GM19035 (cell line): ENCODE measurements around the gene TMED10.
"Not testable (repeated sequence)": the region's sequence is repeated elsewhere in the genome, so short reads cannot be mapped to it uniquely, and the experiment has no call there.

Experiments
- ATAC-seq: cut with Tn5 transposase; IDR thresholded peaks from one replicate; pipeline ENCODE4 v1.9.1; 2021; ENCODE audit not compliant: unreplicated experiment

TMED10 gene

DNA sequence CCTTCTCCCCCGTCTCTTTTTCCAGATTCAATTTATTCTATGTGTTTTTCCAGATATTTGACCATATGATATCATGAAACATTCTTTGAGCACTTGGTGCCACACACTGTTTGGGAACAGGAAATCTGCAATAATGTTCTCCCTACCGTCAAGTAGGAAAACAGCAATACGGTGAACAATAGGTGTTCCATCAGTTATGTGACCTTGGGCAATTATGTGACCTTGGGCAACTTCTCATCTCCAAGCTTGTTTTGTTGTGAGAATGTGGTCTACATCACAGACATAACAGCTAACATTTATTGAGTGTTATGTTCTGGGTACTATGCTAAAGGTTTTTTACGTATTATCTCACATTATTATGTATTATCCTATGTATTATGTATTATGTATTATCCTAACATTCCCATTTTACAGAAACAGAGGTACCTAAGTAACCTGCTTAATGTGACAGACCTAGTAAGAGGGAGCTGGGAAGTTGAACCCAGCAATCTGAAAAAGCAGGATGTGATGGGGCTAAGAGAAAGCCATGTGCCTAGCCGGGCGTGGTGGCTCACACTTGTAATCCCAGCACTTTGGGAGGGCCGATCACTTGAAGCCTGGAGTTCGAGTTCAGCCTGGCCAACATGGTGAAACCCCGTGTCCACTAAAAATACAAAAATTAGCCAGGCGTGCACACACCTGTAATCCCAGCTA is 48.4 kb downstream of the TMED10 start:
- ATAC-seq: no peak

DNA sequence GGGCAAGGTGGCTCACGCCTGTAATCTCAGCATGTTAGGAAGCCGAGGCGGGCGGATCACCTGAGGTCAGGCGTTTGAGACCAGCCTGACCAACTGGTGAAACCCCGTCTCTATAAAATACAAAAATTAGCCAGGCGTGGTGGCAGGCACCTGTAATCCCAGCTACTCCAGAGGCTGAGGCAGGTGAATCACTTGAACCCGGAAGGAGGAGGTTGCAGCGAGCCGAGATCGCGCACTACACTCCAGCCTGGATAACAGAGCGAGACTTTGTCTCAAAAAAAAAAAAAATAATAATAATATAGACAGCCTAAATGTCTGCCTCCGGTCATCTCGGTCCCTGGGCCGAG is 49.0 kb downstream of the TMED10 start:
- ATAC-seq: not testable (repeated sequence)

DNA sequence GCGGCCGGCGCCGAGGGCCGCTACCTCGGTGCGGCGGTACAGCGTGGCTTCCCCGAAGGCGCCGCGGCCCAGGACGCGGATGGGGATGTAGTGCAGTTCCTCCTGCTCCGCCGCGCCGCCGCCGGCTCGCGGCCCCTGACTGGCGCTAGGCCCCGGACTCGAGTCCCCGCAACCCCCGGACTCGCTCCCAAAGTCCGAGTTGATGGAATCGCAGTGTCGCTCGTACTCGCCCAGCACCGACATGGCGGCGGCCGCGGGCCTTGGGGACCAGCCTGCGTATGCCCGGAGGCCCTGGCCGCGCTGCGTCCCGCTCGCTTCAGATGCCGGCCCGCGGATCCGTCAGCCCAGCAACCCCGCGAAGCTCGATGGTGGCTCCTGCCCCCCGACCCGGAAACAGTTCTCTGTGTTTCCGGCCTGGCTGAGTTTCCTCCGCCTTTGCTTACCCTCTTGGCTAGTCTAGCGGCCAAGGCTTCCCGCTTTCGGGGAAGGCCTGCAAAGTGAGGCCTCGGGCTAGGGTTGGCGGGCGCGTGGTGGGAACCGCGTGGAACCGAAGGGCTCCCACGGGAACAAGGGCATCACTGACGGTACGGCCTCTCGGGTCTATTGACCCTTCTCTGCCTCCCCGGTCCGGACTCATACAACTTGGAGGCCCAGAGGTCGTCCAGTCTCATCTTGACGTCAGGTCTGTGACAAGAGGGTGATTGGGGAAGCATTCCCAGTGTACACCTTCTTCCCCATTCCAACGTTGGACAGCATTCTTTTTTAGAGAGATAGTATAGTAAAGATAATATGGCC is 49.5 kb downstream of the TMED10 start, which contains the start of gene NEK9:
NEK9 (minus strand) TSS at position 370 of the 795 bp plus-strand sequence; CDS start at position 243, 127 bp downstream.
- peak; percentile 92 for ATAC-seq

DNA sequence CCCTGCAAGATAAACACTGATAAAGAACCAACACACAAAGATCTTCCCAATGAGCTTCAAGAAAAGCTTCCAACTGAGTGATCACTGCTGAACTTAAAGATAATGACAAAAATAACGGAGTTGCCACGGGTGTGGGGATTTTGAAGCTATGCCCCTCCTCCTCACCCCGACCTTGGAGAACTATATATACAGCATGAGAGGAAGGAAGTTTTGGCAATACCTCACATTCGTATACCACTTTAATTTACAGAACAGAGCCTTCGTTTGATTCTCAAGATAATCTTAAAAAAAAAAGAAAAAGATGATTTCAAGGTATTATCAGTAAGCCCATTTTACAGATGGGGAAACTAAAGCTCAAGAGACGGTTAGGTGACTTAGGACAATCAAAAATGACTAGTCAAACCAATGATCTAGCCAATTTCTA is 50.3 kb downstream of the TMED10 start:
- no peak for ATAC-seq

DNA sequence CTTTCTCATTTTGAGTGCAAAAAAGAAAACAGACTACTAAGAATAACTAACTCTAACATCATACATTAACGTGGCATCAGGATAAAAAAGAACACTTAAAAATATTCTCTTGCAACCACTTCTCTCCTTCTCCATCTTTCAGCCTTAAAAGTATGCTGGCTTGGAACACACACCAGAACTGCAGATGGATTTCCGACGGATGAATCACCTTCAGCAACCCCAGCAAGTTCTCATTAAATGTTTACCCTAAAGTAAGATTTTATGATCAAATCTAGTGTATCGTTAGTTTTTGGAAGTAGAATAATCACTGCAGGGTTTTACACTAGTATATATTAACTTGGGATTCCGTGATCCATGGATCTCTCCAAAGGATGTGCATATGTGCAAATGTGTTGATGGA is 50.8 kb downstream of the TMED10 start:
- no peak for ATAC-seq

DNA sequence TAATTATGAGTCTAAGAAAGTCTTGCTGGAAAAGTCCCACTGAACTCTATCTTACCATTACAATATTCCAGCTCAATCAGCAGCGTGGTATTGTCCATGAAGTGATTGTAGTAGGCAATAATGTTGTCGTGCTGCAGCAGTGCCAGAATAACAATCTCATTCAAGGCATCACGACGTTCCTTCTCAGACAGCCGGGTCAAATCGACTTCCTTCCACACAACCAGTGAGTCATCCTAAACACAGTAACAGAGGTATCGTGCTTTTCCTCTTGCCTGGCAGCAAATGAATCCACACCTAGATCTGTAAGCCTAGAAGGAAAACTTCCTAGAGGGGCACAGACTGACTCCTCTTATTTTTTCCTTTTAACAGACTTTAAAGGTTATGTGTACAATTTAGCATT is 52.4 kb downstream of the TMED10 start:
- ATAC-seq: no peak

DNA sequence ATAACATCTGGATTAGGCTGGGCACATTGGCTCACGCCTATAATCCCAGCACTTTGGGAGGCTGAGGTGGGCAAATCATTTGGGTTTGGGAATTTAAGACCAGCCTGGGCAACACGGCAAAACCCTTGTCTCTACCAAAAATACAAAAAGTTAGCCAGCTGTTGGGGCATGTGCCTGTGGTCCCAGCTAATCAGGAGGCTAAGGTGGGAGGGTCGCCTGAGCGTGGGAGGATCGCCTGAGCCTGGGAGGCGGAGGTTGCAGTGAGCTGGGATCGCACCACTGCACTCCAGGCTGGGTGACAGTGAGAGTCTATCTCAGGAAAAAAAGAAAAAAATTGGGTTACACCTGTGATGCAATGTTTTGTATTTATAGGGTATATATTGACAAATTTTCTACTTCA is 54.9 kb downstream of the TMED10 start:
- no peak for ATAC-seq

DNA sequence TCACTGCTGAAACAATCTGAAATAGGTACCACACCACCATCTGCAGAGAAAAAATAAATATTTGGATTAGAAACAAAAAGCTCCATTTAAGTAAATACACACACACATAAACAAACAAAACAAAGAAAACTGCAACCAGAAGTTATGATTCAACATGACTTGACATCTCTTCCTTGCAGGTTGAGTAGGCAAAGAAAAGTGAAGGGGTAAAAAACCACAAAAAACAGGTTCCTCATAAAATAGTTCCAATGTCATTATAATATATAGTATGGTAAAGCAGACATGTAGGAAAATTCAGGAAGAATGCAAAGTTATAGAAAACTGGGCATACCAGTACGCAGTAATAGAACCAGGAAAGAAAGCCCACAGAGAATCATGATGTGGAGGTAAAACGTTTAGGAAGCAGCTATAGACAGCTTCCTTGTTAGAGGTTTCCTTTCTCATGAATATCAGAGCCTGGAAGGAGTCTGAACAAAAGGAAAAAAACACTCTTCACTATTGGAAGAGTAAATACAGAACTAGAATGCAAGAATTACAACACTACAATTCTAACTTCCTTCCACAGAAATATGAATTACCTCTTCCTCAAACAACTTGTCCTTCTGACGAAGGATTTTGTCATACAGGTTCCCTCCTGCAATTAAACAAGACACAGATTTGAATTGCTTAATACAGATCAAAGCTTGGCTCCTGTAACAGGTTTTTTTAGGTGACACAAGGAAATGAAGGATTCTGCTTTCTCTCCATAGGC is 55.7 kb downstream of the TMED10 start:
- ATAC-seq: no peak

DNA sequence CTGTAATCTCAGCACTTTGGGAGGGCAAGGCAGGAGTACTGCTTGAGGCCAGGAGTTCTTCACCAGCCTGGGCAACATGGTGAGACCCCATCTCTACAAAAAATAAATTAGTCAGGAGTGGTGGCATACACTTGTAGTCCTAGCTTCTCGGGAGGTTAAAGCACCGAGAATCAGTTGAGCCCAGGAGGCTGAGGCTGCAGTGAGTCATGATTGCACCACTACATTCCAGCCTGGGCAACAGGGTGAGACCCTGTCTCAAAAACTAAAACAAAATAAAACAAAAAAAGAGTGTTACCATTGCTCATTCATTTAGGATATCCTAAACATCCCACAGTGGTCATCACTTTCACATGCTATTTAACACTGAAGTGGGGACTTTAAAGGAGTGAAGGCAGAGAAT is 57.4 kb downstream of the TMED10 start:
- ATAC-seq: no peak

DNA sequence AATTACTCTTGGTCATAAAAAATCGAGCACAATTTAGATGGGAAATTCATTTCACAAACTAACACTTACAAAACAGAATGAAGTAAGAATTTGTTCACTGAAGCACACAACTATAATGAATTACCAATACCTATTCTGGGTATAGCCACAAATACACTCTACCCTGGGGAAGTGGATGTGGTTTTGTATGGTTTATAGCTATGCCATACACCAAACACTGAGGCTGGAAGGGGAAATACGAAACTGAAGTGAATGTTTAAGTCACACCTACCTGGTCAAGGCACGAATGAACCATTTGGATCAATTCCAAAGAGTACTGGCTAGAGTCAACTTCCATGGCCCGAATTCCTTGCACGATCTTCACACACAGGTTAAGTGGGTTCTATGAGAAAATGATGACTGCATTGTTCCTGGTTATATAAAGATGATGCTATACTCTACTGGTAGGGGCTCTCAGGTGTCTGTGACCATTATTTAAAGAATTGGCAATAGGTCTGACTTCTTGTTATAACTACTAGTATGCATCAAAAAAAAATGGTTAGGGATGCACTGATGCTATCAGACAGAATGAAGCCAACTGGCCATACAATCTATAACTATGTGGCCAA is 62.4 kb downstream of the TMED10 start:
- ATAC-seq: no peak

DNA sequence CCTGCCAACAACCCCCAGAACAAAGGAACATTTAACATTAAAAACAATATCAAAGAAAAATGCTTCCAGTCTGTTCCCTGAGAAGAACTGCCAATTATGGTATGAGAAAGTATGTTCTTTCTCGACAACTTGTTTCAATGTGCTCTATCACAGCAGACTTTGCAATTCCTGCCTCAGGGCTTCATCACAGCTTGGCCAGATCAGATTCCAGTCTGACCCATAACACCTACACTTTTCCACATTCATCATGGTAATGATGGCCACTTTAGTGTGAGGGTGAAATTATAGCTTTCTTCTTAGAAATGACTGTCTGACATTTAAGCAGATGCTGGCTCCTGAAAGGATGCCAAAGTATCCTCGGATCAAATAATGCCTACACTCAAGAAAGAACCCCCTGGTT is 66.5 kb downstream of the TMED10 start:
- ATAC-seq: no peak

DNA sequence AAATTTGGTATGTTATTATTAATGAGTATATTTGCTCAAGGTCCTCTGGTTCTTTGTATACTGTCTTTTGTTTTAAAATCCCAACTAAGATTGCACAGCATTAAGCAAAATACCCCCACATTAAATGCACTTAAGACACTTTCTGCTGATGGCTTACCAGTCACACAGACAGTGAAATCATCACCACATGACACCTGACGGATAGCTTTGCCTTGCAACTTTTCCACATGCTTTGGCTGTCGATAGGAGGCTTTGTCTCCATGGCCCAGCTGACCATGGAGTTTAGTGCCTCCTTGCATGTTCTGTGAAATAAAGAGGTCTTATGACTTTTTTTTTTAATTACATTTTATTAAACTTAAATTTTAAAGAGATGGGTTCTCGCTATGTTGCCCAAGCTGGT is 69.2 kb downstream of the TMED10 start:
- ATAC-seq: no peak

DNA sequence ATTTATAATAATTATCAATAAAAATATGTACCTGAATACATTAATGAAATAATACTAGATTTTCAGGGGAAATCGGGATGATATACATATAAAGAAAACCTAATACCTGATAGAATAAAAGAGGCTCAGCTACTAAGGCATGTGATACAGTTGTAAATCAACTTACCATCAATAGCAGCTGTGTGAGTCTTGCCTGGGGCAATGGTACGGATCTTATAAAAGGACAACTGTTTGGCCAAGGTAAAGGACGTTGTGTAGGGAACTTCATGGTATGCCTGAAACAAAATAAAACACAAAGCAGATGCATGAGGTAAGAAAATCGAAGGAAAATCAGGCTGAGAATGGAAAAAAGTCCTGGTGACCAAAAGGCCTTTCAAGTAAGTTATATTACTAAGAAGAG is 74.9 kb downstream of the TMED10 start:
- ATAC-seq: no peak

DNA sequence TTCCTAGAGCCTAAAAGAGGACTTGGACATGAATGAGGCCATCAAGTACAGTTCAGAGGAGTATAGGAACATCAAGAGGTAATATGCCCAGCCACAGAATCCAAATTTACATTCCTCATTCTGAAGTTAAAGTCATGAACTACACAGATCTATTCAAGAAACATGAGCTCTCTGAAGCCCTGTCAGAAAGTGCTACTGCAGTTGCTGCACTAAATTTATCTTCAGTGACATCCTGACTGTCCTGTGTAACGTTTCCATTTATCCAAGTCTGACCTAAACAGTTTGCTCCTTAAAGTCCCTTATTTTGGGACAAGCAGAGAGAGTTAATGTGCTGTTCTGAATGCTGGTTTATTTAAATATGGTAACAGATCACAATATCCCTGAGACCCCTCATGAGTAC is 77.7 kb downstream of the TMED10 start:
- no peak for ATAC-seq

DNA sequence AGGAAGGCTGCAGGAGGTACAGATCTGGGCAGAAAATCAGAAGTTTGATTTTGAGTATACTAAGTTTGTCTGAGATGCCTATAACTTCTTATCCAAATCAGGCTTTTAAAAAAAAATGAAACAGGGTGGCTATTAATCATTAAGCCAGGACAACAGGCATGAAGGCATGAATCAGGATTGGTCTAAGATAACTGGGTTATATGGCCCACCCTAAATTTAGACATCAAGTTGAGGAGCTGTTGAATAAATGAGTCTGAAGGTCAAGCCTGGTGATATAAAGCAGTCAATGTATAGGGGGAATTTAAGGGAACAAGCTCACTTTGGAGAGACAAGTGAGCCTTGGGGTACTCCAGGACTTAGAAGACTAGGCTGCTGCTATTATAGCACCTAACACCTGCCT is 78.2 kb downstream of the TMED10 start:
- ATAC-seq: no peak

DNA sequence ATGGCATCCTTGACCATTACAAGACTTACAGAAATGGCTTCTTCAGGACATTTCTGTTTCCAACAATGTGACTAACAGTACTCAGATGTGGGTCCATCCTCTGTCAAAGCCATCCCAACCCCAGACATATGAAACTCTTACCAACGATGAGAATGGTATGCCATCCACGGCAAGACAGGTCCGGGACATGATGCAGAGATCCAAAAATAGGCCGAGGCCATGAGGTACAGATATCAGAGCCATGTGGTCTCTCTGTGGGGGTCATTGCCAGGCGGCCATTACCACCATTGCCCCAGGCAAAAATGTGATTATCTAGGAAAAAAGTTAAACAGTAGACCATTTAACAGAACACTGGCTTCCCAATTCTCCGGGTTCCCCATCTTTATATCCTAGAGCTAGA is 79.5 kb downstream of the TMED10 start:
- ATAC-seq: no peak

DNA sequence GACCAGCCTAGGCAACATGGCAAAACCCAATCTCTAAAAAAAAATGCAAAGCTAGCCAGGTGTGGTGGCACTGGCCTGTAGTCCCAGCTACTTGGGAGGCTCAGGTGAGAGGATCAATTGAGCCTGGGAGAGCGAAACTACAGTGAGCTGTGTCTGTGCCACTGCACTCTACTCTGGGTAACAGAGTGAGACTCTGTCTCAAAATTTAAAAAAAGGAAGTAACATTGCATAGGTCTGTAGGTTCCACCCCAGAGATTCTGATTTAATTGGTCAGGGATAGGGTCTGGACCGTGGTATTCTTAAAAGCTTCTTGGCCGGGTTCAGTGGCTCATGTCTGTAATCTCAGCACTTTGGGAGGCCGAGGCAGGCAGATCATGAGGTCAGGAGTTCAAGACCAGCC is 80.7 kb downstream of the TMED10 start:
- ATAC-seq: no peak

DNA sequence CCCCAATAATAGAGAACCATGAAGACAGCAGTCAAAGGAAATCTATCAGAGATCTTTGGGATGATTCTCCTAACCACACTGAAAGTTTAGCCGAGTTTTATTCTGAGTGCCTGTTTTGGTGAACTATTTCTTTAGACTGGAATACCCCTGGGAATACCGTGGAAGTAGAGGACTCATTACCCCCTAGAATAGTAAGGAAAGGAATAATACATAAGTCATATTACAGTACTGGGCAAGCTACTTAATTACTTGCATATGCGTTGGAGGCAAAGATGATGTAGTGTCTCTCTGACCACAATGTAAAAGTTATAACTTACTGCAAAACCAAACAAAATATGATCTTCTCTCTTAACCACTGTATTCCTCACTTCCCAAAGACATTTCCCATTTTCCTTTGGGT is 81.5 kb downstream of the TMED10 start:
- ATAC-seq: no peak

DNA sequence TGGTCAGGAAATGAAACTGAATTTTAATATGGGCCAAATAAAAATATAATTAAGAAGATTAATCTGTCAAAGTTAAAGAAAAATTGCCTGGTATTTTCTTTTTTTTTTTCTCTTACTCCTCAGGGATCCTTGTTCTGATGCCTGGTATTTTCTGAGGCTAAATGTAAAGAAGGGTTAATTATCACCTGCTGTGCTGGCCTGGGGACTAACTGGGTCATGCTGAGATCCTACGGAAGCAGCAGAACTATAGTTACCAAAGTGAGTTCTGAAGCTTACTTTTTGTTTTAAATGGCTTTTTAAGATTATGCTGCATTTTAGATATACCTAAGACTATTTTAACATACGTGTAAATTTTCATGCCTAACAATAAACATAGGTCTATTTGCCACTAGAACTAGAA is 83.7 kb downstream of the TMED10 start:
- no peak for ATAC-seq

DNA sequence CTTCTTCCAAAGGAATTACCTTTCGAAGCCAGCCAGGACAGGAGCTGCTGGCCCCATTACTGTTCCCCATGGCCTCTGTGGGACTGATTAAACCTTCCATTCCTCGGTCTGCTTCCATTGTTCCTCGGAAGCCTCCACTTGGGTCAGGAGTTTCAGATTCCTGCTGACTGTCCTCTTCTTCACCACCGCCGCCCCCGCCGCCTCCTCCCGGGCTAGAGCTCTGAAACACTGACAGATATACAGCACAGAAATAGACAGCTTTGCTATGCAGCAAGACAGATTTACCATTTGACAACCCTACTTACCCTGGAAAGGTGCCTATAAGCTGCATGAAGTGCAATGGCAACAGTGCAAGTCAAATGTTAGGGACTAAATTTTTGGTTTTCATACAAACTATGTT is 85.2 kb downstream of the TMED10 start:
- no peak for ATAC-seq

DNA sequence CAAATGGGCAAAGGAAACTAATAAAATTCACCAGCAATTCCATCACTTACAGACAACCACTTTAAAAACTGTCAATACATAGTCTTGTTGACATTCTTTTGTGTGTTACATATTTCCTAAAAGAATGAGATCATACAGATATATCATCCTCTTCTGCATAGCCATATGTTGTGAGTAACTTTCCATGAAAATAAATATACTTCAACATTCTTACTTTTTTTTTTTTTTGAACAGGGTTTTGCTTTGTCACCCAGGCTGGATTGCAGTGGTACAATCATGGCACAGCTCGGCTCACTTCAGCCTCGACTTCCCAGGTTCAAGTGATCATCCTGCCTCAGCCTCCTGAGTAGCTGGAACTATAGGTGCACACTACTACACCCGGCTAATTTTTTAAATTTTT is 86.1 kb downstream of the TMED10 start:
- no peak for ATAC-seq
